HG03571 (cell line): Measurements from ENCODE around the gene CDK19.
"Not testable (repeated sequence)": the region's sequence is repeated elsewhere in the genome, so short reads cannot be mapped to it uniquely, and the experiment has no call there.

Experiments
- ATAC-seq: cut with Tn5 transposase; IDR thresholded peaks from one replicate; pipeline ENCODE4 v1.9.1; 2021; ENCODE audit not compliant: unreplicated experiment

The CDK19 gene

DNA sequence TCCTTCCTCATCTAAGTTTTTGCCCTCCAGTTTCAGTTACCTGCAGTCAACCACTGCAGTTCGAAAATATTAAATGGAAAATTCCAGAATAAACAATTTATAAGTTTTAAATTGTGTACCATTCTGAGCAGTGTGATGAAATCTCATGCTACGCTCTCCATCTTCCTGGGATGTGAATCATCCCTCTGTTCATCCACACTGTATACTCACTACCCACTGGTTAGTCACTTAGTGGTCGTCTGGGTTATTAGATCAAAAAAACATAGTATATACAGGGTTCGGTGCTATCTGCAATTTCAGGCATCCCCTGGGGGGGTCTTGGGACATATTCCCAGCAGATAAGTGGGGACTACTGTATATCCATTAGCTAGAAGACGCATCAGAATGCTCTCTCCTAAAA lies 186.9 kb downstream of the CDK19 start:
- ATAC-seq: no peak

DNA sequence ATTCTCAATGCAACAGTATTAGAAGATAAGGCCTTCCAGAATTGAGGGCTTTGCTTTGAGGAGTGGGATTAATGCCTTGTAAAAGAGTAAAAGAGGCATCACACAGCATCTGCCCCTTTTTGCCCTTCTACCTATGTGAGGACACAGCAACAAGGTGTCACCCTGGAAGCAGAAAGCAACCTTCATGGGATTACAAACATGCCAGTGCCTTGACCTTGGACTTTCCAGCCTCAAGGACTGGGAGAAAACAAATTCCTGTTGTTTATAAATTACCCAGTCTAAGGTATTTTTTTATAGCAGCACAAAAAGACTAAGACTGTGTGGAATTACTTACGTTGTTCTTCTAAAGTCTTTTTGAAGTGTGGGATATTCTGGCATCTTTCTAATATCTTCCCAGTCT lies 188.8 kb downstream of the CDK19 start:
- no peak for ATAC-seq

DNA sequence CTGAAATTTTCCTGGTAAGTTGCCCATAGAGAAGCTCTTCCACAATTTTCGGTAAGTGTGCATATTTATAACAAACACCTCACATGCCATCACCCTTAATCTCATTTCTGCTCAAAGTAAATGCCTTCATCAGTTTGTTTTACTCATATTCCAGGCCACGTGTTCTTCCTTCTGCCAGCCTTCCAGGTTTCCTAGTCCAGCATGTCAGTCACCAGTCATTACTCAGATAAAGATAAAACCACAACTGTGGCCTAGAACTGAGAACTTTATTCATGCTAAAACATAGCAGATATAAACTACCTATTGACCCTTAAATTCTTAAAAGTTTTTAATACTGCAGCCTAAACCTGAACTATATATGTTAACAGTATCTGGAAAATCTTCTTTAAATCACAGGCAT lies 189.4 kb downstream of the CDK19 start:
- no peak for ATAC-seq

DNA sequence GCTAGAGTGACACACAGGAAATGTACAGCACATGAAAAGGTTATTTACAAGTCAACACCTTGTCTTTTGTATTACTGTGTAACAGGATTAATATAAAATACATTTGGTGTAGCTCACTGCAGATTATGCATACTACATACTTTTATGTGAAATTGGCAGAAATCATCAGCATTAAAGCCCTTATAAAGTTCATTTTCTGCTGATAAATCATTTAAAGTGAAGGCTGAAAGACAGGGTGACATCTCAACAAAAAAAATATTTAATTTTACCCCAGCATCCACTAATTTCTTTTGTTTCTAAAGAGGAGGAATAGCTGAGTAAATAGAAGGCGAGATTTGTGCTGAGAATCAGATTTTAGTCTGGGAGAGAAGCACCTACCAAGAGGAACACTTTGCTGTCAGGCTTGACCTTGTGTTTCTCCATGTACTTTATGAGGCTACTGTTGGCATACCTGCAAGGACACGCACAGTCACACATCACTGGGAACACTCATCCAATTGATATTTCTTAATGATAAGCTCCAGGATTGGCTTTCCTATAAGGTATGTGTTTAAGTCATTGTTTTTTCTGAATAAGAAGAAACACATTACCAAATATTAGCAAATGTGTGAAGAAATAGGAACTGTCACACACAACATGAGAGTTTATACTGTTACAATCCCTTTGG lies 192.2 kb downstream of the CDK19 start:
- ATAC-seq: no peak

DNA sequence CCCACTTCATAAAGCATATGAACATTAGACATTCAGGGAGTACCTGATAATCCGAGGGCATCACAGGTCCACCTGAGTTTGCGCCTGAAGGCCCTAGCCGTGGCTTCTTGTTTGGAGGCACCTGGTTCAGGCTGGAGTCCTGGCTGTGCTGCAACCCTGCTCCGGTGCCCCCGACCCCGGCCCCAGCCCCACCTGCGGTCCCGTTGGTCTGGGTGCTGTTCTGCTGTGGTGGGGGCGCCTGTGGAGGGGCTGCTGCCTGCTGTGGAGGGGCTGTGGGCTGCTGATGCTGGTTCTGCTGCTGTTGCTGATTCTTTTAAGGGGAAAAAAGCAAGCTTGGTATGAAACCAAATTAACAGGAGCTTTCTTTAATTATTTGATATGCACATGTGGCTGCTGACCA lies 194.2 kb downstream of the CDK19 start:
- ATAC-seq: no peak

DNA sequence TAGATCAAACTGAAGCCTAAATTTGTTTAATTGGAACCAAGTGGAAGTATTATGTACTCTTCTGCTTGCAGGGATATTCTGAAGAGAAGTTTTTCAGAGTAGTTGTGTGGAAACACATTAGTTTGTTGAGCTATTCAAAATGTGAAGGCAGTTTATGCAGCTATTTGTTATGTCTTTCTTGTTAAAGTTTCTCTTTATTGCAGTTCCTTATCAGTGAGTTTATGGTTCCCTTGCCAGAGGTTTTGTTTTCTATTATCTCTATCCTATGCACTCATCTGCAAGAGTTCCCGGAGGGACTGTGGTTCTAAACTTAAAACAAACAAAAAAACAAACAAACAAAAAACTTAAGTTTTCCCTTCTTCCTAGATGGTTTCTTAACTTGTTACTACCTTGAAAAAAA lies 195.2 kb downstream of the CDK19 start:
- no peak for ATAC-seq

DNA sequence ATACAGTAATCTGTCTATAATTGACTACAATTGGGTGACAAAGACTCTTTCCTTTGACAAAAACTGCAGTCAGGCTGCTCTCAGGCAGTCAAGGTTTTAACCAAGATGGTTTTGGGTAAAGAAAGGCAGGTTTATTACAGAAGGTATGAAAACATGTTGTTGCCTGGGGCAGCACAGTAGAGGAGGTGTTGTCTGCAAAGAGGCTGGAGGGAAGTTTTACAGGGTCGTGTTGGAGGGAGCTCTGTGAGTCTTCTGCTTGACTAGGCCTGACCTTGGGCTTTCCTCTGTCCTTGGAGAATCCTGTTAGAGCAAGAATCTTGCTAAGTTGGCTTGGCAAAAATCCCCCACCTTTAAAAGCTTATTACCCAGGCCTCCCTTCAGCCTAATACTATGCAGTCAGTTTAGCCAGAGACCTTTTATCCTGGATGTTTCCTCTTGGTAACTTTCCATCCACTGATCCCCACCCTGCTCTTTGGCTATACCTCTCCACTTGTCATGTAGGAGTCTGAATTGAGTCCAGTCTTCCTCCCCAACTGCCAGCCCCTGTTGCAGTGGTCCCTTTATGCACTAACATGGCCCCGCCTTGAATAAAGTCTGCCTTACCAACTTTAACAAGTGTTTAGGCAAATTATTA lies 195.9 kb downstream of the CDK19 start:
- no peak for ATAC-seq

DNA sequence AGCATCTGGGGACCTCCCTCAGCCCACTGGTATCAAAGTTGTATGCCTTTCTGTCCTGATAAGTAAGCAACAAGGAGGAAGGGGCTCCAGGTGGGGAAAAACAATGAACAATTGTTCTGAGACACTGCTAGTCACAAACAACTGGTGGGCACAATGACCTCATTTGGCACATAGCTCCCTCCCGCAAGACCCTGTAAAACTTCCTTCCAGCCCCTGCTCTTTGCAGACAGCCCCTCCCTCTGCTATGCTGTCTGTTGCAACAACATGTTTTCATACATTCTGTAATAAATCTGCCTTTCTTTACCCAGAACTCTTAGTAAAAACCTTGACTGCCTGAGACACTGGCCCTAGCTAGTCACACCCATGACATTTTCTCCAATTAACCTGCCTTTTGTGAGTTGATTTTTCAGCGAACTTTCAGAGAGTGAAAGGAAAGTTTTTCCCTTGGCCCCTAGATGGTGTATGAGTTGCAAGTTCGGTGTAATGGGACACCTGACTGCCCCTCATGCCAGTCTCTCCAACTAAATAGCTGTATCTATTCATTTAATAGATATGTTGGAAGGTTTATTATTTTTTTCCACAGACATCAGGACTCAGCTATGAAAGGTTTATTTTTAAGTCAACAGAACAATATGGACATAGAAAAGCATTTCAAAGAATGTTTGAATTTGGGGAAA lies 196.5 kb downstream of the CDK19 start:
- no peak for ATAC-seq

DNA sequence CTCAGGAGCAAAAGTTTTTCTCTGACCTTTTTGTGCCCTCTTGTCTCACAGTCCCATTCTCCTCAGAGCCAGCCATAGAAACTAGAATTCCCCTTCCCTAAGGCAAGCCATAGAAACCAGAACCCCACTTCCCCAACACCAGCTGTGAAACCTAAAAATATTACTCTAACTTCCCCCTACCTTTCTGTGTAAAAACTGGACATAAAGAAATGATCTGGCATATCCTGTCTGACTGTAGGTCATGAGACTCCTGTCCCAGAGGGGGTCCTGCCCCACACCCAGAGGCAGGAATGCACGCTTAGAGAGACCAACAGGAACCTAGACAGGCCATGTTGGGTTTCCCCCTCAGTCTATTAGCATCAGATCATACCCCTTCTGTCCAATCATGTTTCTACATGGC lies 198.2 kb downstream of the CDK19 start:
- peak; percentile 76 for ATAC-seq

DNA sequence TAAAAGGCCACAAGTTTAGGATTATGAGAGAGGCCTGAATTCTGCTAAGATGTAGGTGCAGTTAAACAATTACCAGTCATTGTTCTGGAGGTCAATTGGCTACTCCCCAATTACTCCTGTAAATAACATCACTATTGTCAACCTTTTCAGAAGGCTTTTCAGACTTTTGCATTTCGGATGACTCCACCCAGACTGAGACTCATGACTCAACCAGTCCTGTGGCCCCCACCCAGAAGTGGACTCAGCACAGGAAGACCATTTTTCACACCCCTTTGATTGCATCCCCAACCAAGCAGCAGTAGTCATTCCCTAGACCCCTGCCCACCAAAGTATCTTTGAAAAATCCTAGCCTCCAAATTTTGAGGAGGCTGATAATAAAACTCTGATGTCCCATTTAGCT lies 199.5 kb downstream of the CDK19 start:
- no peak for ATAC-seq

DNA sequence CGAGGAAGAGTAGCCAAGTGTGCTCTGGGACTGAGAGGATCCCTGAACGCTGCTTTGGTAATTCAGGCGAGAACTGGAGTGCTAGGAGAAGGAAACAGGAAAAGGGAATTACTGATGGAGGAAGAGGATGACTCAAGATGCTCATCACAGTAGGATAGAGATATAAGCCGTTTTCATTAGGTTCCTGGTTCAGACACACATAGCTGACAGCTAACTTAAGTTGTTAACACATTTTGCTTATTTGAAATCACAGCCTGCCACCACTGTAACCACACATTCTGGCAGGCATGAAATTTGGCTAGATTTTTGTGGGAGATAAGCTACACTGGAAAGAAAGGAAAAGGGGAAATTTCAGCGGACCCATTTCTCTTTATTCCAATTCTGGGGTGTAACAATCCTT lies 200.7 kb downstream of the CDK19 start:
- ATAC-seq: no peak

DNA sequence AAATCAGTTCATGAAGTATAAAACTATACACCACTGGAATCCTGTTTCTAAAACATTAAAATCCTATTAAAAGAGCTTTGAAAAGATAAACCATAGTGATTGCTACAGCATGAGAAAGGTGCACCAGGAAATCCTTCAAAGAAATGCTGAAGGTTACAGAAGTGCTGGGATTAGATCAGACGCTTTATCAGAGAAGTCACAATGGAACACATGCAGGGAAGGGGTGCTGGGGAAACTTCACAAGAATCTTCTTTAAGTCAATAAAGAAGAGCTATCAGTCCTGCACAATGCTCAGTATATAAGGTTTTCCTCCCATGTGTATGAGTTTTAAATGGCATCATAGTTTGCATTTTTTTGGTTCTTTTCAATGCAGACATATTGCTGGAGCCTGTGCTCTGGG lies 201.2 kb downstream of the CDK19 start:
- ATAC-seq: no peak

DNA sequence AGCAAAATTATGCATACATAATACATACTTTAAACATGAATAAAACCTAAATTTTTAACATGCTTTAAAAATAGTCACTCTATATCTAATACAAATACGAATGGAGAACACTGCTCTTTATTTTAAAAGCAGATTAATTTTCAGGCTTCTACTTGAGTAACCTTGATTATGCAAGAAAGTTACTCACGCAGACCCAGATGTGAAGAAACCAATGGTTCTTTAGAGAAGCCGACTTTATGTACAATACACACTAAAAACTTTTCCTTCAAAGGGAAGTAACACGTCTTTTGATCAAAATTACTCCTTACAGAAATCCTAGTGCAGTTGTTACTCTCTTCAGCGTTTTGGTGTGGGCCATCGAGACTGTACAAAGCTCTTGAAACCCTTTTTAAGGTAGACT lies 201.9 kb downstream of the CDK19 start:
- ATAC-seq: no peak

DNA sequence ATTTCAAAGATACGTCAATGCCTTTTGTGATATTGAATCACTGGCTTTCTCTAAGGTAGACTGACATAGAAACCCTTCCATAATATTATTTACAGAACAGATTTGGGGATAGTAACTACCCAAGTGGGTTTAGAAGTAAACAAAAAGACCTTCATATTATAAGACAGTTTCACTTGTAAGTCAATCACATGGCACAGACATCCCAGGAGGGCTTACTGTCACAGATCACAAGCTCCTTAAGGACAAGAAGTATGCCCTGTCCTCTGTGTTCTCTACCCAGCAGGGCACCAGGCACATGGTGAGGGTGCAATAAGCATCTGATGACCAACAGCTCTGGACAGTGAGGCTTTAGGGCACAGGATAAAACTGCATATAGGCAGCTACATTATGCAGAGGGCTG lies 203.0 kb downstream of the CDK19 start:
- ATAC-seq: no peak

DNA sequence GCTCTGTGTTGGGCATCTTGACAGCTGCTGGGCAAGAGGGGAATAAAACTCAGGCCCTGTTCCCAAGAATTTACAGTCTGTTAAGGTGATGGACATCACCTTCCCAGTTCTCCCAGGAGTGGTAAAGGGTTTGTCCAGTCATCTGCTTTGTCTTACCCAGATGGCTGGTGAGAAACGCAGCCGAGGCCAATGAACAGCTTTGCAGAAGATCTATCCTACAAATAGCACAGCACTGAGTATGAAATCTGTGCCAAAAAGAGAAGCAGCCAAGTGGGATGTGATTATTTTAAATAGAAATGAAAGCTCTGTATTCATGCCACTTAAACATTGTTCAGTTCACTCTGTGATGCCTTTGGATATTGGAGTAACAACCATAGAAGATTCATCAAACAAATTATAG lies 206.2 kb downstream of the CDK19 start:
- ATAC-seq: no peak

DNA sequence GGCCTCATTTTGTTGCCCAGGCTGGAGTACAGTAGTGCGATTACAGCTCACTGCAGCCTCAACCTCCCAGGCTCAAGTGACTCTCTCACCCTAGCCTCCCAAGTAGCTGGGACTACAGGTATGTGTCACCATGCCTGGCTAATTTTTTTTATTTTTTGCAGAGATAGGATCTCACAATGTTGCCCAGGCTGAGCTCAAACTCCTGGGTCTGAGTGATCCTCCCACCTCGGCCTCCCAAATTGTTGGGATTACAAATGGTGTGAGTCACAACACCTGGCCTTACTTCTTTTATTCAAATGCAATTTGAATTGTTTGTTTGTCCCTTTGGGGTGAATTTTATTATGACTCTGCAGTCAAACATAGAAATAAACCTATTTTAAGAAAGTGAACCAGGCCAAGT lies 207.1 kb downstream of the CDK19 start:
- ATAC-seq: no peak

DNA sequence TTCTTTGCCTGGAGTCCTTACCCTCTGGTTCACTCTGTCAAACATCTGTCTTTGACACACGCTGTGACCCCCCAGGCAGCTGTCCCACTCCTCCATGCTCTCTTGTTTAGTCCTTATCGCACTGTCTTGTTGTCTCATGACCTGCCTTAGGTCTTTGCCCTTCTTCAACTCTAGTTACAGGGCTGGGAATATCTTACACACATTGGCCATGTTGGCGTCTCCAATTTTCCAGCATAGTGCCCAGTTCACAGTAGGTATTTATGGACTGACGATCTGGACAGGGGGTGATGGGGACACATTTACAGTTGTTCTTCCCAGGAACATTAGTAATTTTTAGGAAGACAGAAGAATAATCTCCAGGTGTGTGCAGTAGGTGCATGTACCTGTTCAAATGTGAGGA lies 209.1 kb downstream of the CDK19 start:
- no peak for ATAC-seq

DNA sequence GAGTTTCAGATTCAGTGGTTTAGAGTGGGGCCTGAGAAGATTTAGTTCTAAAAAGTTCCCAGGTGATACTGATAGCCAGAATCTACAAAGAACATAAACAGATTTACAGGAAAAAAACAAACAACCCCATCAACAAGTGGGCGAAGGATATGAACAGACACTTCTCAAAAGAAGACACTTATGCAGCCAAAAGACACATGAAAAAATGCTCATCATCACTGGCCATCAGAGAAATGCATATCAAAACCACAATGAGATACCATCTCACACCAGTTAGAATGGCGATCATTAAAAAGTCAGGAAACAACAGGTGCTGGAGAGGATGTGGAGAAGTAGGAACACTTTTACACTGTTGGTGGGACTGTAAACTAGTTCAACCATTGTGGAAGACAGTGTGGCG lies 214.6 kb downstream of the CDK19 start:
- not testable (repeated sequence) for ATAC-seq

DNA sequence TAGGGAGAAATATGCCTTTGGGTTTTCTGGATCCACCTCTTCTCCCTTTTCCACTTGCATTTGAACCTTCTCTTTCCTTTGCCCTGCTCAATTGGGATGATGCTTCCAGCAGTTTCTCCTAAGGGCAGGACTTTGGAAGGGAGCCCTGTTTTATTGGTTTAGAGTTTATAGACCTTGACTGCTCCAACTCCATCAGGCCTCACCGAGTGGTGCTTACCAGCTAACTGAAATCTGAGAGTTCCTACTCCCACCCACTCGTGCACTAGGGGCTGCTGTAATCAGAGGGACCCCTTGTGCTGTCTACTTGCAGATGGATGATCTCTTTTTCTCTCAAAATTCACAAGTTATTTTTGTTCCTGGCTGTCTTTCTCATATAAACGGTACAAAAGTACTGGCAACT lies 217.5 kb downstream of the CDK19 start:
- no peak for ATAC-seq

DNA sequence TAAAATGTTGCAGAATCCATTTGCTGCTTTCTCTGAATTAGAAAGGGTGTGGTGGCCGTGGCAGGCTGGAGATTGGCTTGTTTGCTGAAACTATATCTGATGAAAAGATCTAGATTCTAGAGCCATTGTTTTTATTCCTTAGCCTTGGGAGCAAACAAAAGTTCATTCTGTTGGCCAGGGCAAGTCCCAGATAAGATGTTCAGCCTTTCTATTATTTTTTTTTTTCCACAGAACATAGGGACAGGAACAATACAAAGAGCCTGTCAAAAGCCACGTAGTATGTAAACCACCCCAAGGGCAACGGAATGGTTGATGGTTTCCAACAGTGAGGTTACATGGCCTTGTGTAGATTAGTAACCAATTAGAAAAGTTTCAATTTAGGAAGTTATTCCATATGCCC lies 218.9 kb downstream of the CDK19 start:
- ATAC-seq: no peak

DNA sequence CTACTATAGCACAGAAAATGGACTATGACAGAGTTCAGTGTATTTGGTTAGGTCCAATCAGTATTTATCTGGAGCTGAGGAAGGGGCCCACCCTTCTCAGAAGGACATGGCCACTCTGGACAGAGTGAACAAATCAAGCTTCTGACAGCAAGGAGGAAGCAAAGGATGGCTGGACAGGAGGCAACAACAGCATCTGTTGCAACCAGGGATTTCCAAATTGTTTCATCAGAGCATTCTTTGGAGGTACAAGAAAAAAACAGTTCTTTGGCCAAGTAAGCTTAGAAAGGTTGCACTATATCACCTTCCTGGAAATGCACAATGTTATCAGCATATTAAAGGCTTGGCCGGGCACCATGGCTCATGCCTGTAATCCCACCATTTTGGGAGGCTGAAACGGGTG lies 220.2 kb downstream of the CDK19 start:
- ATAC-seq: no peak

DNA sequence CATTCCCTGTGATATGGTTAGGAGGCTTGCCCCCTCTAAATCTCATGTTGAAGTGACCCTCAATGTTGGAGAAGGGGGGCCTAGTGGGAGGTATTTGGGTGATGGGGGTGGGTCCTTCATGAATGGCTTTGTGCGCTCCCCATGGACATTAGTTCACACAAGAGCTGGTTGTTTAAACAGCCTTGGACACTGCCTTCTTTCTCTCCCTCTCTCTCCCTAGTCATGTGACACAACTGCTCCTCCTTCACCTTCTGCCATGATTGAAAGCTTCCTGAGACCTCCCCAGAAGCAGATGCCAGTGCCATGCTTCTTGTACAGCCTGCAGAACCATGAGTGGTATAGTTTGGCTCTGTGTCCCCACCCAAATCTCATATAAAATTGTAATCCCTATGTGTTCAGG lies 221.6 kb downstream of the CDK19 start:
- ATAC-seq: no peak

DNA sequence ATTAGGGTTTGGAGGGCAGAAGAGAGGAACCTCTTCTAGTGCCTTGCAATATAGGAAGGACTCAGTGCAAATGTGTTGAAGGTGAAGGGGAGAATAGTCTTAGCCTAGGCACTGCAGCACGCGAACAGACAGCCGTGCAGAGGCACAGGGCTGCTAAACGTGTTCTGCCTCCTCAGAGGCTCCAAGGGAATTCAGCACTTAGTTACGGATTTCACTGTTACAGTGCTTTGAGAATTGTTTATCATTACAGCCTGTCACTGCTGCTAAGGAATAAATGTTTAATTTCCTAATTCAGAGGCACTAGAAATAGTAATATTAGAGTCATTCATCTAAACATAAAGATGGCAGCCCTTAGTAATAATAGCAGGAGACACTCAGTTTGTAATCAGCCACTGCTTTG lies 222.5 kb downstream of the CDK19 start:
- no peak for ATAC-seq
